Colonic mucosa (tissue), 4 donors: ENCODE results near the gene TP53BP2. TPM values are rescaled to one million over a fixed set of nuclear protein-coding genes. Genes with fewer than 3 reads are reported as not detected.
"Not testable (repeated sequence)": the region's sequence is repeated elsewhere in the genome, so short reads cannot be mapped to it uniquely, and the experiment has no call there.

Experiments used
- DNase-seq: peaks from one replicate; pipeline ENCODE4 v3.0.0-alpha.2; 2020
- H3K27ac ChIP-seq: fragments of 200-600 bp; one replicate; pipeline ENCODE4 v1.8.0; 2021
- H3K27me3 ChIP-seq: fragments of 200-600 bp; one replicate; pipeline ENCODE4 v1.8.0; 2021
- H3K36me3 ChIP-seq: fragments of 200-600 bp; one replicate; pipeline ENCODE4 v1.8.0; 2021
- H3K4me1 ChIP-seq: fragments of 200-600 bp; one replicate; pipeline ENCODE4 v1.8.0; 2021; ENCODE audit warnings: mild to moderate bottlenecking
- H3K4me3 ChIP-seq: fragments of 200-600 bp; one replicate; pipeline ENCODE4 v1.8.0; 2021
- H3K9ac ChIP-seq, 2 donors: one replicate each; pipeline ENCODE4 v1.7.0; 2013; ENCODE audit warnings: control low read depth in 2 of 2, low read depth in 2 of 2, low read length in 2 of 2
- H3K9me3 ChIP-seq: fragments of 200-600 bp; one replicate; pipeline ENCODE4 v1.8.0; 2021
- intact Hi-C: fragments of 100-400 bp; cut with DNase I; formaldehyde crosslinking; loops from one replicate; pipeline ENCODE4 v1.14.1; 2022
- total RNA-seq, 2 donors: library from RNA; stranded (reverse); fragmentation: NEBNext Ultra II Directional in 1 of 2; extraction: Animal tissue kit (Norgen Biotek cat#: 25700) in 1 of 2; gene quantifications; one replicate each; pipeline ENCODE4 v1.2.1, GENCODE V29; 2021
- TF ChIP-seq, protein P1 (sequence below): fragments of 200-600 bp; IDR thresholded peaks from one replicate; pipeline ENCODE4 v1.8.0; 2022; ENCODE audit warnings: antibody characterized with exemption, mild to moderate bottlenecking
- donor health status: healthy.
- donor health status: DM: no; HTN: no; CAD: no.
- donor health status: DM: no; HTN: no; CAD: no.

TP53BP2 gene
- total RNA-seq, 2 donors from 2014 or later: 28.8 to 39.6 TPM

DNA sequence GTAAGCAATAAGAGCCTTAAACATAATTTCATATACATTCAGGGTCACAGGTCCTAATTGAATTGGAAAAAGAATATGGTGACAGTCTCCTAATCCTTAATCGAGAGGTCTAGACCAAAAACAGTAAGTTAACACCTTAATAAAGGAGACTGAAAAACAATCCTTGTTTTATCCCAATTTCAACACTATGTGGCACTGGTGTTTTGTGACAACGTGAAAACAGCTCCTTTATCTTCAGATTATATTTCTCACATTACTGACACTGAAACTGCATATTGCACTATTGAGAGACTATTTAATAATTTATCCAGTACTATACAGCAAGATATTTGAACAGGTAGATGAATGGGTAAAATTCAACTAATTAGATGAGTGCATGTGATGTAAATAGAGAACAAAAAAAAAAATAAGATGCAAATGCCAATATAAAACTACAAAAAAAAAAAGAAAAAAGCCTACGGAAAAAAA is 34.1 kb downstream of the TP53BP2 start:
- Histone ChIP-seq H3K9ac (no peak overlapping the region), H3K4me3 (no peak overlapping the region), H3K9me3 (no peaks in the 10 kb centered on the region), H3K36me3 (no peaks in the 10 kb centered on the region), H3K4me1 (no peaks in the 10 kb centered on the region), H3K27me3 (no peaks in the 10 kb centered on the region), H3K27ac (no peak overlapping the region)
- DNase-seq: no peak
- intact Hi-C loops: no loop called here
- TF ChIP-seq, protein P1, sequence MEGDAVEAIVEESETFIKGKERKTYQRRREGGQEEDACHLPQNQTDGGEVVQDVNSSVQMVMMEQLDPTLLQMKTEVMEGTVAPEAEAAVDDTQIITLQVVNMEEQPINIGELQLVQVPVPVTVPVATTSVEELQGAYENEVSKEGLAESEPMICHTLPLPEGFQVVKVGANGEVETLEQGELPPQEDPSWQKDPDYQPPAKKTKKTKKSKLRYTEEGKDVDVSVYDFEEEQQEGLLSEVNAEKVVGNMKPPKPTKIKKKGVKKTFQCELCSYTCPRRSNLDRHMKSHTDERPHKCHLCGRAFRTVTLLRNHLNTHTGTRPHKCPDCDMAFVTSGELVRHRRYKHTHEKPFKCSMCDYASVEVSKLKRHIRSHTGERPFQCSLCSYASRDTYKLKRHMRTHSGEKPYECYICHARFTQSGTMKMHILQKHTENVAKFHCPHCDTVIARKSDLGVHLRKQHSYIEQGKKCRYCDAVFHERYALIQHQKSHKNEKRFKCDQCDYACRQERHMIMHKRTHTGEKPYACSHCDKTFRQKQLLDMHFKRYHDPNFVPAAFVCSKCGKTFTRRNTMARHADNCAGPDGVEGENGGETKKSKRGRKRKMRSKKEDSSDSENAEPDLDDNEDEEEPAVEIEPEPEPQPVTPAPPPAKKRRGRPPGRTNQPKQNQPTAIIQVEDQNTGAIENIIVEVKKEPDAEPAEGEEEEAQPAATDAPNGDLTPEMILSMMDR: no peak

- no peaks in the 10 kb centered on the region for H3K36me3 ChIP-seq
- TF ChIP-seq, protein P1: no peak
- H3K27me3 ChIP-seq: no peaks in the 10 kb centered on the region
- no peak for DNase-seq
- intact Hi-C loops: no loop called here
- H3K4me3 ChIP-seq: no peak overlapping the region
- H3K9me3 ChIP-seq: no peaks in the 10 kb centered on the region
- no peaks in the 10 kb centered on the region for H3K4me1 ChIP-seq
- H3K9ac ChIP-seq: no peak overlapping the region
- no peak overlapping the region for H3K27ac ChIP-seq
Observed at GRCh38 chr1:223810586-223810985, 35.2 kb downstream of the TP53BP2 start.

- H3K9me3 ChIP-seq, H3K36me3 ChIP-seq, H3K4me1 ChIP-seq, intact Hi-C loops, H3K4me3 ChIP-seq, H3K27me3 ChIP-seq, H3K9ac ChIP-seq, DNase-seq, H3K27ac ChIP-seq: not testable (repeated sequence)
Observed at GRCh38 chr1:223809905-223810304, 35.8 kb downstream of the TP53BP2 start.

GRCh38 chr1:223803211-223803610 is 42.5 kb downstream of the TP53BP2 start:
- Histone ChIP-seq H3K4me3 (no peak overlapping the region), H3K27me3 (no peaks in the 10 kb centered on the region), H3K9ac (no peak overlapping the region), H3K27ac (no peak overlapping the region), H3K4me1 (no peaks in the 10 kb centered on the region), H3K36me3 (peaks cover 4% of the 10 kb centered on the region), H3K9me3 (no peaks in the 10 kb centered on the region)
- DNase-seq: no peak
- TF ChIP-seq, protein P1: no peak
- intact Hi-C loops: no loop called here

- TF ChIP-seq, protein P1: no peak
- H3K27me3 ChIP-seq: no peaks in the 10 kb centered on the region
- peaks cover 4% of the 10 kb centered on the region for H3K36me3 ChIP-seq
- no peak overlapping the region for H3K4me3 ChIP-seq
- intact Hi-C loops: no loop called here
- H3K4me1 ChIP-seq: no peaks in the 10 kb centered on the region
- no peak overlapping the region for H3K27ac ChIP-seq
- no peak for DNase-seq
- H3K9me3 ChIP-seq: no peaks in the 10 kb centered on the region
- H3K9ac ChIP-seq: no peak overlapping the region
Observed at GRCh38 chr1:223802602-223803001, 43.1 kb downstream of the TP53BP2 start.

- Histone ChIP-seq H3K4me3 (no peak overlapping the region), H3K9me3 (no peaks in the 10 kb centered on the region), H3K4me1 (no peaks in the 10 kb centered on the region), H3K27ac (no peak overlapping the region), H3K27me3 (no peaks in the 10 kb centered on the region), H3K36me3 (peaks cover 4% of the 10 kb centered on the region), H3K9ac (no peak overlapping the region)
- intact Hi-C loops: no loop called here
- no peak for DNase-seq
- TF ChIP-seq, protein P1: no peak
Observed at GRCh38 chr1:223802032-223802431, 43.7 kb downstream of the TP53BP2 start.
